Stimulated activated CD4-positive, alpha-beta T cell treated with anti-CD3 and anti-CD28 coated beads, Interleukin-4, amount 100 ng/mL, for 1 hour (primary cell): ENCODE measurements around the gene CIAO2A.

Source experiments
- DNase-seq: peaks from one replicate; pipeline ENCODE4 v3.0.0-alpha.2; 2020

The CIAO2A gene

DNA sequence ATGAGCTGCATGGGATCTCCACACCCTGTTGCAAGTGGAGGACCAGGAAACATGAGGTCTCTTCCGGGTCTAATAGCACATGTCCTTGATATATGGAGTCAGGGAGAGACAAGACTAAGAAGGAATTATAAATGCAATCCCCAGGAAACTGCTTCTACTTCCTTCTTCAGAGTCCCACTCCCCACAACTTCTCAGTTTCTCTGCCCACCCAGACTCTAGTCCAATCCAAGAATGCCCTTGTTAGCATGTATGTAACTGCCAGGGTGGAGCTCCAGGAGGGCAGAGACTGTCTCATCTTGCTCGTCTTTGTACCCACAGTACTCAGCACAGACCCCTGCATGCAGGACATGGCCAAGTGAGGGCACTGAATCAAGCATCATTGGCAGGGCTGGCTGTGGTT is 55.7 kb downstream of the CIAO2A start:
- no peak for DNase-seq

DNA sequence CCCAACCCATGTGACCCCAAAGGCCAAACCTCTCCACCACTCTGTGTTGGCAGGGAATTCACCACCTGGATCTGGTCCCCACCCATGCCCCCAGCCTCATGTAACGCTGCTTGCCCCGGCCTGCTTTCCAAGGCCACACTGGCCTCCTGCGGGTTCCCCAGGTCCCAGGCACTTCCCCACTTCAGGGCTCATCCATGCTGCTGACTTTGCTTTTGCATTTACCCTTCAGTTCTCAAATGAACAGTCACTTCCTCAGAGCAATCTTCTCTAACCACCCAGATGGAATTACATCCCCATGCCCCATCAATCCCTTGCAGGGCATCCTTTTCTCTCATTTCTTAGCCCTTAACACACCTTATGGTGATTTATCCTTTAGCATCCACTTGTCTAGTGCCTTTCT is 56.5 kb downstream of the CIAO2A start:
- DNase-seq, result no peak

- DNase-seq, result no peak
Measured at GRCh38 chr15:64035525-64035924, 58.1 kb downstream of the CIAO2A start.

- DNase-seq, result no peak
Measured at GRCh38 chr15:64034519-64034918, 59.1 kb downstream of the CIAO2A start.

- no peak for DNase-seq
Measured at GRCh38 chr15:64032329-64032728, 61.3 kb downstream of the CIAO2A start.

GRCh38 chr15:64030123-64030522 is 63.5 kb downstream of the CIAO2A start:
- no peak for DNase-seq

GRCh38 chr15:64029633-64030032 is 64.0 kb downstream of the CIAO2A start:
- DNase-seq, result no peak

DNA sequence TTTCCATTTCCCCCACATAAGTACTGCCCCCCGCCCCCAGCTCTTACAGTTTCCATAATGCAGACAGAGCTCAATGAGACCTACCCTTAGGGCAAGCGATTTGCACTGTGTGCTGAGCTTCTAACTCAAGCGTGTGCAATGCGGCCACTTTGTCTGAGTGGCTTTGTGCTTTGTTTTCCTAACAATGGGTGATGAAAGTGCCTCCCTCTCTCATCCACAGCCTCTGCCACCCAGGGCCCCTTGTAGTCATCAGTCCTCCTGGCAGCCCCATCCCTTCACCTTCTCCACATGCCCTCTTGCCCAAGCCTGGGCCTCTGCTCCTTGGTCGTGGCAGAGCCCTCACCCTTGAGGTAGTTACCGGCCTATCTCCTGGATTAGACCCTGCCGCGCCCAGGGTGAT is 64.5 kb downstream of the CIAO2A start:
- DNase-seq, result no peak

DNA sequence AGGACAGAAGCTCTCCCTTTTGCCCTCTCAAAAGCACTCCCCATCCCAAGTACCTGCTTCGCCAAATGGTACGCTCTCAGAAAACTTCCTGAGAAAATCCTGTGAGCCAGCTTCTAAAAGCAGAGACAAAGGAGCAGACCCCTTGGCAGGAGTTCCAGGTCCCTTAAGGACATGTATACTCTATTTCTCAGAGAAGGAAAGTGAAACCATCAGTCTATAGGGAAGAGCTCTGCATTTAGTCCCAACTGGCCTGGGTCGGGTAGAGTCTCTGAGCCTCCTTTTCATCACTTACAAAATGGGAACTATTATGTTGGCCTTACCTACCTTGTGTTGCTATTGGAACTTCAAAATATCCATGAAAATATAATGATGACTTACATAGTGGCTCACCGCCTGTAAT is 67.0 kb downstream of the CIAO2A start:
- DNase-seq, result no peak

DNA sequence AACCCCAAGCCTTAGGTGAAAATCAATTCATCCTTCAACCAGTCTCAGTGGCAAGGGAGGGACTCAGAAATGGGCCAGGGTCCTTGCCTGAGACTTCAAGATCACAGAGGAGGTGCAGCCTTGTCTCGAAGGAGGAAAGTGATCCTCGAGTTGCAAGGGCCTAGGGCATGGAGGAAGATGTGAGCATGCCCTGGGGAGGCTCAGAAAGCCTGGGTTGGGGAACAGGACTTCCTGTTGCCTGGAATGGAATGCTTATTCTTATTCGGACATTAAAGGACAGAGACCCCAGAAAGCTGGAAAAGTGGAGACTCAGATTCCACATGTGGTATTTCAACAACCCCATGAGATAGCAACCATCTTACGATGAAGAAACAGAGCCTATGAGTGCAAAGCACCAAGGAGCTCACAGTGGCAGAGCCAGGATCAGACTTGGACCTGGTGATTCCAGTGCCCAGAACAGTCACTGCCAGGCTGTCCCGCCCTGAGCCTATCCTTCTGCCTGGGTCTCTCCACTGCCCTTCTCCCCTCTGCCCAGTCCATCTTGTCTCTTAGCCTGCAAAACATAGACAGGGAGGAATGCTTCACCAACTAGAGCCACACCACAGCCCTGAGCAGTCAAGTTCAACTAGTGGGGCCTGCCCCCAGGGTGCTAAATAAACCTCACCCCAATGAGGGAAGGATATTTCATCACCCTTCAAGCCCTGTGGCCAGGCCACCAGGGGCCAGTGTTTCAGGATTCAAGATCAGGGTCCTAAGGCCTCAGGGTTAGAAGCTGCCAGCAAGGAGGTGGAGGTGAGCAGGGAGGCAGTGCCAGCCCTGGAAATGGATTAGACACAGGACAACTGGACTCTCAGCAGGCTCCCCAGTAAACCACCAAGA is 69.2 kb downstream of the CIAO2A start:
- DNase-seq, result no peak

DNA sequence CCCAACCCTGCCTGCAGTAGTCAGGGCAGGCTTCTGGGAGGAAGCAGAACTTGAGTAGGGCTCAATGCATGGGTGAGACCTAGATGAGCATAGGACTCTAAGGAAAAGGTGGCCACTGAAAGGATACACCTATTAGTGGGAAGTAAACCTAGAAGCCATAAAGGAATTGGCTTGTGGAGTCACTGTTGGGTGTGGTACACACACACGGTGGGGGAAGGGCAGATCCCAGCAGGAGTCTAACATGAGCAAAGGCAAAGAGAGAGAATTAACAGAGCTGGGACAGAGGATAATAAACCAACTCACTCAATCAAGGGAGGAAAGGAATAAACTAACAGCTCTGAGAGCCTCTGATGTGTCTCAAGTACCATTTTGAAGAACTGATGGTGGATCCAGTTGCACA is 70.4 kb downstream of the CIAO2A start:
- no peak for DNase-seq

GRCh38 chr15:64022571-64022970 is 71.1 kb downstream of the CIAO2A start:
- no peak for DNase-seq
